Keratinocyte (primary cell): ENCODE measurements around the gene VPS37B. TPM values are rescaled to one million over a fixed set of nuclear protein-coding genes. Genes with fewer than 3 reads are reported as not detected.
"Not testable (repeated sequence)": the region's sequence is repeated elsewhere in the genome, so short reads cannot be mapped to it uniquely, and the experiment has no call there.

Experiments
- DNase-seq: peaks from one replicate; pipeline ENCODE4 v3.0.0-alpha.2; 2011; ENCODE audit warnings: low read depth, missing footprints, low spot score
- FAIRE-seq: peaks from 2 replicates; lab custom pipeline; 2011; peaks lifted over from hg19 to GRCh38; lab: Jason Lieb, UNC
- H2AFZ ChIP-seq: 2 replicates; pipeline ENCODE4 v1.6.0; 2012; ENCODE audit warnings: low read length, control low read depth, inconsistent platforms; ENCODE audit not compliant: control insufficient read depth
- H3K27ac ChIP-seq: 2 replicates; pipeline ENCODE4 v1.5.1; 2011; ENCODE audit warnings: low read length; ENCODE audit not compliant: control insufficient read depth, insufficient read depth
- H3K27me3 ChIP-seq: 3 replicates; pipeline ENCODE4 v1.6.0; 2011; ENCODE audit warnings: low read length; ENCODE audit not compliant: control insufficient read depth, insufficient read depth; ENCODE audit errors: extremely low read depth
- H3K36me3 ChIP-seq, 2 experiments: 2 replicates in 1 of 2; 3 replicates in 1 of 2; pipeline ENCODE4 v1.5.1; 2011; ENCODE audit warnings: low read length in 2 of 2, mild to moderate bottlenecking in 1 of 2; ENCODE audit not compliant: control insufficient read depth in 2 of 2, insufficient read depth in 2 of 2; ENCODE audit errors: extremely low read depth in 1 of 2
- H3K4me1 ChIP-seq: 3 replicates; pipeline ENCODE4 v1.5.1; 2011; ENCODE audit warnings: low read length; ENCODE audit not compliant: control insufficient read depth, insufficient read depth; ENCODE audit errors: extremely low read depth
- H3K4me2 ChIP-seq: 3 replicates; pipeline ENCODE4 v1.6.0; 2011; ENCODE audit warnings: low read depth, low read length; ENCODE audit not compliant: control insufficient read depth, insufficient read depth; ENCODE audit errors: extremely low read depth
- H3K4me3 ChIP-seq, 3 experiments: fragments of 200-600 bp in 1 of 3; sonication (generic) in 1 of 3; 2 replicates in 2 of 3; 3 replicates in 1 of 3; pipeline ENCODE4 v1.5.1; 2011 to 2016; ENCODE audit warnings: low read length in 3 of 3, mild to moderate bottlenecking in 3 of 3, control low read depth in 2 of 3, inconsistent platforms in 1 of 3, low read depth in 1 of 3, mixed read lengths in 1 of 3, mixed run types in 1 of 3, moderate library complexity in 1 of 3; ENCODE audit not compliant: control insufficient read depth in 2 of 3, insufficient read depth in 2 of 3; ENCODE audit errors: extremely low read depth in 1 of 3
- H3K79me2 ChIP-seq: 2 replicates; pipeline ENCODE4 v1.6.0; 2012; ENCODE audit warnings: low read length; ENCODE audit not compliant: control insufficient read depth, insufficient read depth
- H3K9ac ChIP-seq: 3 replicates; pipeline ENCODE4 v1.6.0; 2011; ENCODE audit warnings: low read length; ENCODE audit not compliant: control insufficient read depth, insufficient read depth; ENCODE audit errors: extremely low read depth
- H3K9me1 ChIP-seq: 3 replicates; pipeline ENCODE4 v1.6.0; 2011; ENCODE audit warnings: low read length; ENCODE audit not compliant: control insufficient read depth, insufficient read depth; ENCODE audit errors: extremely low read depth
- H3K9me3 ChIP-seq: 2 replicates; pipeline ENCODE4 v1.5.1; 2012; ENCODE audit warnings: low read depth, low read length; ENCODE audit not compliant: control insufficient read depth
- H4K20me1 ChIP-seq: 3 replicates; pipeline ENCODE4 v1.6.0; 2011; ENCODE audit warnings: low read length; ENCODE audit not compliant: control insufficient read depth, insufficient read depth; ENCODE audit errors: extremely low read depth
- CTCF ChIP-seq, 3 experiments: IDR thresholded peaks in 1 of 3; conservative IDR thresholded peaks in 1 of 3; optimal IDR thresholded peaks in 1 of 3; 2 replicates in 2 of 3; 3 replicates in 1 of 3; pipeline versions ENCODE3 to v1.5.1; 2011; ENCODE audit warnings: low read length in 3 of 3, mild to moderate bottlenecking in 3 of 3, moderate library complexity in 2 of 3, control low read depth in 1 of 3, inconsistent platforms in 1 of 3; ENCODE audit not compliant: insufficient read depth in 2 of 3; ENCODE audit errors: extremely low read depth in 1 of 3
- EZH2 ChIP-seq: IDR thresholded peaks from one replicate; pipeline ENCODE4 v1.6.1; 2012; ENCODE audit warnings: inconsistent platforms, mild to moderate bottlenecking, low read length, moderate library complexity
- dilution Hi-C: fragments of 300-500 bp; cut with MboI; formaldehyde crosslinking; loops from one replicate; pipeline ENCODE4 v1.7.0; 2020; ENCODE audit warnings: low sequenced_read_pairs; ENCODE audit not compliant: extremely low pct_ligation_motif_present
- polyA plus RNA-seq, 5 experiments: library from polyadenylated mRNA; depleted of rRNA in 3 of 5; stranded (reverse) in 3 of 5; stranded (forward) in 1 of 5; unstranded in 1 of 5; fragments of >200 nt; gene quantifications; 1 replicate in 1 of 5; 2 replicates in 3 of 5; 3 replicates in 1 of 5; pipeline versions ENCODE4 v1.2.1 to v1.2.3, GENCODE V29; 2011 to 2012; ENCODE audit warnings: missing spikeins in 2 of 5, low read depth in 1 of 5, low replicate concordance in 1 of 5

VPS37B gene
- polyA plus RNA-seq, 1 donor (not counting 4 experiments of a cell fraction or from before 2014, with no cell fraction given): 34.1 TPM

GRCh38 chr12:122876731-122877130 lies 19.2 kb downstream of the VPS37B start:
- no peak overlapping the region for H3K4me2 ChIP-seq
- DNase-seq (no peak), FAIRE-seq (no peak)
- H3K9me3 ChIP-seq: no peaks in the 10 kb centered on the region
- H3K4me1 ChIP-seq: peaks cover 31% of the 10 kb centered on the region
- no peaks in the 10 kb centered on the region for H3K27me3 ChIP-seq
- peak overlapping the region; percentile 15 for H3K27ac ChIP-seq
- peaks cover 6% of the 10 kb centered on the region for H3K9me1 ChIP-seq
- H2AFZ ChIP-seq: no peak overlapping the region
- dilution Hi-C loops: no loop called here
- H3K4me3 ChIP-seq: no peak overlapping the region
- H4K20me1 ChIP-seq: peaks cover 31% of the 10 kb centered on the region
- TF ChIP-seq EZH2 (no peak), CTCF (optimal IDR thresholded peaks at IDR 0.05 in 1 of 3, IDR thresholded peaks at IDR 0.05 in 1 of 3, conservative IDR thresholded peaks at IDR 0.05 in 1 of 3; ENCODE audit: extremely low read depth in 1 of 3, insufficient read depth in 2 of 3, low read length in 3 of 3) (no peak)
- peaks cover 100% of the 10 kb centered on the region for H3K79me2 ChIP-seq
- H3K9ac ChIP-seq: no peak overlapping the region
- H3K36me3 ChIP-seq: peaks cover 14 to 40% of the 10 kb centered on the region in 2 experiments

DNA sequence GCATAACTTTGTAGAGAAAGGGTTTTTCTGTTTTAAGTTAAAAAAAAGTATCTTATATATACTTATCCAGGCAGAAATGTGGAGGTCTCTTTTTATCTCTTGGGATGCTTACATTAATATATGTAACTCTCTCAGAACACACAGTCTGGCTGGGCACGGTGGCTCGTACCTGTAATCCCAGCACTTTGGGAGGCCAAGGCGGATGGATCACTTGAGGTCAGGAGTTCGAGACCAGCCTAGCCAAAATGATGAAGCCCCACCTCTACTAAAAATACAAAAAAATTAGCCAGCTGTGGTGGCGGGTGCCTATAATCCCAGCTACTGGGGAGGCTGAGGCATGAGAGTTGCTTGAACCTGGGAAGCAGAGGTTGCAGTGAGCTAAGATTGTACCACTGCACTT lies 19.6 kb downstream of the VPS37B start:
- not testable (repeated sequence) for FAIRE-seq
- H3K4me1 ChIP-seq: peaks cover 35% of the 10 kb centered on the region

More for the DNA sequence above, 19.6 kb downstream of the VPS37B start:
- H3K9ac ChIP-seq, DNase-seq, H3K9me1 ChIP-seq, H3K27ac ChIP-seq, H3K4me3 ChIP-seq, H3K4me2 ChIP-seq, H3K9me3 ChIP-seq, dilution Hi-C loops, H3K27me3 ChIP-seq, H2AFZ ChIP-seq: not testable (repeated sequence)
- peaks cover 100% of the 10 kb centered on the region for H3K79me2 ChIP-seq
- peaks cover 14 to 42% of the 10 kb centered on the region in 2 experiments for H3K36me3 ChIP-seq
- H4K20me1 ChIP-seq: peaks cover 31% of the 10 kb centered on the region
